Measurements from ENCODE around the gene EVX1.

EVX1 gene

DNA sequence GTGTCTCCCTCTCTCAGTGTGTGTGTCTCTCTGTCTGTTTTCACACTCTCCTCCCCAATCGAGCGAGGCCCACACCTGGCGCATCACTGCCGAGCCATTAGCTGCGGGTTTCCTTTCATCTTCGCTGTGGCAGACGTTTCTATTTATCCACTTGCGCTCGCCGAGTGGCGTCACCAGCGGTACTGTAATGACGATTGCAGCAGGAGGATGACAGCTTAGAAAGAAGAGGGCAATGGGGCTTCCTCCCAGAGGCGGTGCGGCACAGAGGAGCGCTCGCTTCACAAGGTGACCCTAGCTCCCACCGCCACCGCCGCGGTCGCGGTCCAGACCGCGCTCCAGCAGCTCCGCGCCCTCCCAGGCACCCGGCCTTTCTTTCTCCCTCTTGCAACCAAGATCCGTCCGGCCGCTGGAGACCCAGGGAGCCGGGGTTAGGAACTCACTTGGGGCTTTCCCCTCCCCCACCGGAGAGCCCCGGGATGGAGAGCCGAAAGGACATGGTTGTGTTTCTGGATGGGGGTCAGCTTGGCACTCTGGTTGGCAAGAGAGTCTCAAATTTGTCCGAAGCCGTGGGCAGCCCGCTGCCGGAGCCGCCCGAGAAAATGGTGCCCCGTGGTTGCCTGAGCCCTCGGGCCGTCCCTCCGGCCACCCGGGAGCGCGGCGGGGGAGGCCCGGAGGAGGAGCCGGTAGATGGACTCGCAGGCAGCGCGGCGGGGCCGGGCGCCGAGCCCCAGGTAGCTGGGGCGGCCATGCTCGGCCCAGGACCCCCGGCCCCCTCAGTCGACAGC, at the start of gene EVX1:
TSS of gene EVX1 (plus strand) at position 248 of the 785 bp plus-strand sequence. CDS start at position 477, 229 bp downstream.
- peak; percentile 42 for DNase-seq

DNA sequence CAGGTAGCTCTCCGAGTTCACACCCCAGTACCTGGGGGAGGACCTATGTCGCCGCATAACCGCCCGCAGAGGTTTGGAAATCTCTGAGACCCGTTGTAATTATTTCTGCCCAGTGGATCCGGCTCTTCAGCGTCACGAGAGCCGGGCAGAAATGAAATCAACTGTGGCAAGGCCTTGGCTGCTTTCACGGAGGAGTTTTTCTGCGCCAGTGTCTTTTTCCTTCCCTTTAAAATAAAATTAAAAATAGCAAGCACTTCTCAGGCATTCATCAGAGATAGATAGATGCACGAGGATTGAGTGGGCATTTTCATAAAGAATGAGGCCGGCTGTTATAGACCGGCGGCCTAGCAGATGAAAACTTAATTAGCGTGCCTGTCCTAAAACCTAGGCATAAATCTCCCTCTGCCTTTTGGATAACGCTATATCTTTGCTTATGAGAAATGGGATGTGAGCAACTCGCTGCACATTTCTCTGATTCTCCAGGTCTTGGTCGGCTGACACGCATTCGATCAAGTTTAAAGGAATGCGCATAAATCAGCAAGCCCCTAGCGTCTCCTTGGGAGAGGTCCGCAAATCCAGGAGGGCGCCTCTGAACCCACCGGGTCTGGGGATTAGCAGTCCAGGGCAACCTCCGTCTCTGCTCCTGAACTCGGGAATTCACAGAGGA, 49.1 kb upstream of the EVX1 start:
- DNase-seq = no peak

GRCh38 chr7:27194002-27194352, 48.6 kb upstream of the EVX1 start:
- no peak for DNase-seq

- no peak for DNase-seq
Observed at GRCh38 chr7:27194686-27195379, 47.8 kb upstream of the EVX1 start.

- peak; percentile 68 for DNase-seq
Observed at GRCh38 chr7:27196287-27196767, 46.3 kb upstream of the EVX1 start.

GRCh38 chr7:27197137-27198042, 45.2 kb upstream of the EVX1 start:
- no peak for DNase-seq

DNA sequence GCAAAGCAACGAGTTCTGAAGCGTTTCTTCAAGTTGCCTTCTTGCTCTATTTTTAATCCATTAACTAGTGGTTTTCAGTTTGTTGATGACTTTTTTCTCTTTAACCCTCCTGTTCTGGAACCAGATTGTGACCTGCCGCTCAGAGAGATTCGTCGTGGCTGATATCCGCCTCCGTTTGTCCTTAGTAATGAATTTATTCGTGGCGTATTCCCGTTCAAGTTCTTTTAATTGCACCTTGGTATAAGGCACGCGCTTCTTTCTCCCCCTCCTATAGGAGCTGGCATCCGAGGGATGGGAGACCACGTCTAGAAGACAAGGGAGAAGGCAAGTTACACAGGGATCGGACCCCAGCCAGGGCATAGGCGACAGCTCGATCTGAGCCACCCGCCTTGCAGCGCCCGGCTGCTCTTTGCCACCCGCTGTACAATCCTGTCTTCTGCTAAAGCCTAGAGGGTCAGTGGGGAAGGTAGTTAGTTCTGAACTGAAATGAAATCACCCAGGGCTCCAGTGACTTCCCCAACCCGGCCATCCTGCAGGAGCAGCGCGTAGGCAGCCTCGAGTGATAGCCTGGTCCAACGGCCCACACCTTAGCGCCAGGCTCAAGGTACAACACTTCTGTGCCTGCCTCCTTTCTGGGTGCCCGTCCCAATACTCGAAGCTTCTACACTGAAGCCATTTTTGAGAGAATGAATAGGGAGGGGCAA, 44.3 kb upstream of the EVX1 start:
- DNase-seq = no peak

DNA sequence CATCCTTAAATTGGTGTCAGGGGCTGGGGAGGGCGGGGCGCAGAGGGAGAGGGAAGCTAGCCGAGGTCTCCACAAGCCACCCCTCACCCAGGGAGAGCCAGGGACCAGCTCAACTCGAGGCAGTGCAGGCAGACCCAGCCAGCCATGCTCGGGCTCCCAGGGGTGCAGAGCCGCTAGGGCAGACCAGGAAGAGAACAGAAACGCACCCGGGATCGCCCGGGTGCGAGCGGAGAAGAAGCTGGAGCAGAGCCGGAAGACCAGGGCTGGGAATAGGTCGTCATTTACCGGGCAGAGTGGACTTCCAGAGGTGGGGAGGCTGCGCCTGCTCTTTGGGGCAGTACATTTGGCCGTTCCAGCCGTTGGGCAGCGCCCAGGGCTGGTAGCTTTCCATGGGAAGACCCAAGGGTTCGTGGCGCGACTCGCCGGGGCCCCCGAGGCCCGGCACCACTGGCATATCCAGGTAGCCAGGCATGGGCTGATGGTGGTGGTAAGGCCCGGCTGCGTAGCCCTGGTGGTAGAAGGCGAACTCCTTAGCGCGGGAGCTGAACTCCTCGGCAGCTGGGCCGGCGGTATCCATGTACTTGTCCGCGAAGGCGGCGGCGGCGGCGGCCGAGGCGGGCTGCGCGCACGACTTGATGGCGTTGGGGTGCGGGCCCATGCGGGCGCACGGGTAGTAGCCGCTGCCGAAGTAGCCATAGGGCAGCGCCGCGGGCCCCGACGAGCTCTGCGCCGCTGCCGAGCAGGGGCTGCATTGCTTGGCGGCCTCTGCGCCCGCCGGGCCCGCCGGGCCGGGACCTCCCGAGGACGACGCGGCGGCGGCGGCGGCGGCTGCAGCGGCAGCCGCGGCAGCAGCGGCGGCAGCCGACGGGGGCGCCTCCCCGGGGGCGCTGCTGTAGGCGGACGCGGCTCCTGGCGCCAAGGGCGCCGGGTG, 43.5 kb upstream of the EVX1 start:
- no peak for DNase-seq

GRCh38 chr7:27199849-27200760, 42.5 kb upstream of the EVX1 start, which contains the start of gene HOXA13:
Gene HOXA13 (minus strand): TSS chr7:27200091. CDS start chr7:27200077, 14 bp downstream.
- DNase-seq = peak; percentile 76

- no peak for DNase-seq
Observed at GRCh38 chr7:27200761-27201579, 41.6 kb upstream of the EVX1 start.

DNA sequence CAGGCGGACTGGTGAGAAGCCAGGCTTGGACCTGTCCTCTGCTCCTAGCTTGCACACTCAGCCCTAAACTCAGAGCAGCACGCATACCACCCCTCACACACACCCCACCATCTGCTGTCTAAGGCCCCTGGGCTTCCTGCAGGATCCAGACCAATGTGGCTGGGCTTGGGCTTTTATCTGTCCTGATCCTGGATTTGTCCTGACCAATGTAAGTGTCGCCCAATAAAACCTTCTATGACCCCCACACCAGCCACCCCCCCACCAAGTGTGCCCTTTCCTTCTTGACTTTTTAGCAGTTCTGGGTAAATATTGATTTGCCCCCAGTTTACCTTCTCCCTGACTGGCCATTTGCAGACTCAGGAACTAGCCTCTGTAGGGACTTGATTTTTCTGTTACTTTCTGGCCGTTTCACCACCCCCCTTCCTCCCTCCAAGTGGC, 41.0 kb upstream of the EVX1 start:
- no peak for DNase-seq

DNA sequence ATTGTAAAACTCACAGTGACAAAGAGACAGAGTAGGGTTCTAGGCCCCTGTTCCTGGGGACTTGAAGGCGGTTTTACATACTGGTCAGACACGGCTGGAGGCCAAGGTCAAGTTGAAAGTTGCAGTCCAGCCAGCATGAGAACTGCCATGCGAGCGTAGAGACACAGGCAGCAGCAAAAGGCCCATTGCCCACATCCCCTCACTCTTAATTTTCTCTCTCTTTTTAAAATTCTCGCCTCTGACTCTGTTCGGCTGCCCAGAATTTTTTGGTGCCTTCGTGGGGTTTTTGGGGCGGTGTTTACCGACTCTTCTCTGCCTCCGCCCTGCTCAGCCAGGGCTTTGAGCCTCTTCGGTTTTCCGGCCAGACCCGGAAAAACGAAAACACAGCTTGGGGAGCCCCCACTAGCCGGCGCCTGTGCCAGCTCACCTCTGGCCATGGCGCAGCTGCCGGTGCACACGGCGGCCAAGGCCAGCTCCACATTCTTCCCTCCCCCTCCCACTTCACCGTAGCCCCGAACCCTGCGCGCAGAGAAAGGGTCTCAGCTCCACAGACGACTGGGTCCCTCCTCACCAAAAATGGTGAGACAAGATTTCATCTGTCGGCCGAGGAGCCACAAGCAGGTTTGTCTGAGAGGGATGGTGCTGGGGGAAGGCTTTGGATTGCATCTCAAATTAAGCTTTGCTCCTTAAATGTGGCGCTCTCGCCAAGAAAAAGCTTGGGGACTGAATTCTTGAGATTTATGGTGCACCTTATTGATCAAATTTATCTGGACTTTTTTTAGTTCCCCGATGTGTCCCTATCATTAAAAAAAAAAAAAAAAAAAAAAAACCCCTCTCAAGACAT, 40.4 kb upstream of the EVX1 start:
- DNase-seq = no peak

DNA sequence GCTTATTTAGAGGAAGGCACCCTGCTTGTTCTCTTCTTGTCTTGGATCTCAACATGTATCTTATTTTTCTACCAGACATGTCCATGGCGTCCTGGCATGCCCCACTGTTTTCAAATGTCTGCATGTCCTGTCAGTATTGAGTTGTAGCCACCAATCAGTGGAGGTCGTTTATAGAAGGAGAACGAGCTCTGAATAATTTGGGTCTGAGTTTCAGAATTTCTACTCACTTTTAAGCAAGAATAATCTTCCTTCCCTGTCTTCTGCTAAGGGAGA, 39.8 kb upstream of the EVX1 start:
- DNase-seq = no peak

DNA sequence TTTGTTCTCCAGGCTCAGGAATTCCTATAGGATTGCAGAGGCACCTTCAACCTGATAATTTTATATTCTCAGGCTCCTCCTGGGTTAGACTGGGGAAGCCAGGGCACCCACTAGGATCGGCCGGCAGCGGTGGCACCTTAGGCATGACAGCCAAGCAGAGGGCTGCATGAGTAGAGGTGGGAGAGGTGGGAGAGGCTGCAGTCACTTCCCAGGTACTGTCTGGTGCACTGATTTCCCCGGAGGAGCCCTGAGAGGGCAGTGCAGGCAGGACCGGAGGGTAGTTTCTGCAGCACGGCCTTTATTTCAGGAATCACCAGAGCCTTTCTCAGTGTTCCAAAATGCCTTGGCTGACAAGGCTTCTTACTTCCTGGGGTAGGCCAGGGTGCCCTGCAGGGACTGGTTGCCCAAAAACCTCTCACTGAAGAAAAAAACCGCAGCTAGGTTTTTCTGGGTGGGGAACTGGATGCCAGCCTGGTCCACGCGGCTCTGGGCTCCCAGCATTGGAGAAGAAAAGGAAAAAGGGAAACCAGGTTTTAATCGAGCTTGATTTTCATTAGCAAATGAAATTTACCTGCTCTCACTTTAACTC, 39.1 kb upstream of the EVX1 start:
- DNase-seq = no peak

- DNase-seq = no peak
Observed at GRCh38 chr7:27203964-27204594, 38.5 kb upstream of the EVX1 start.

DNA sequence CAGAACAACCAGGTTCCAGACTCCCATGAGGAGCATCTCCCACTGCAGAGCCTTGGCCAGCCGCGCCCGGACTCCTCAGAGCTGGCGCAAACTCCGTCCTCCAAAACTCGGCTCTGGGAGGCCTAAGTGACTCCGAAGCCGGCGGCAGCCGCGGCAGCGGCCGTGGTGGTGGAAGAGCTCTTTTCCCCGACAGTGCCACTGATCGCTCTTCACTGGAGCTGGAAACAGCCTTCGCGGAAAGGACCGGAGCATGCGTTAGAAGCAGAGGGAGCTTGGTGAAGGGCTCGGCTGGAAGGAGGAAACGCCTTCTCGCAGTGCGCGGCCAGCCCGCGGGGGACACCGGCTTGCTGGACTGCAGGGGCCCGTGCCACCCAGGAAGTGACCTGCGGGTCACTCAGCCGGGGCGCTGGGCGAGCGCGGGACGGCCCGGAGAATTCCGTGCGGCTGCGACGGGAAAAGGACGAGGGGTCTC, 37.7 kb upstream of the EVX1 start:
- no peak for DNase-seq
